ENCODE measurements around the gene DDA1. TPM values are rescaled to one million over a fixed set of nuclear protein-coding genes. Genes with fewer than 3 reads are reported as not detected.

Gene DDA1
- total and polyA plus RNA-seq, 12 donors, result 6.8 to 71.4 (median 41.5) TPM

DNA sequence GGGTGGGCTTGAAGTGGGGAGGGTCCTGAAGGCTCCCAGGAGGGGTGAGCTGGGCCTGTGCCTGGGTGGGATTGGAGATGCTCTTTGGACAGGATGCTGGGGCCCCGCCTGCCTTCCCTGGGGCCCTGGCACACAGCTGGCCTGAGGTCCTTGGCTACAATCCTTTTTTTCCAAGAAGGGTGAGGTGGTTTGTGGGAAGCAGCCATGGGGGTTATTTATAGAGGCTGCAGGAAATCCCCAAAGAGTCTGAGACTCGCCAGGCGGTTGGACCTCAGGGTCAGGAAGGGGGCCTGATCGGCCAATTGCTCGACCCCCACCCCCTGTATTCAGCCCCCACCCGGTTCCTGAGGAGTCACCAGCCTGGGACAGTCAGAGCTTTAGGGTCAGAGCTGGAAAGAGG, 38.0 kb downstream of the DDA1 start:
- WGBS, 4 donors, result 10 to 18% (median 14%) methylated on average over 6 of the region's 6 CpGs
- no peaks in the 10 kb centered on the region for H3K9me3 ChIP-seq (replicated peaks in 1 of 3)
- no peaks in the 10 kb centered on the region for H3K27me3 ChIP-seq
- peak in 3 of 7 donors; percentile 40 to 75 (median 57) for DNase-seq
- H3K27ac ChIP-seq, result peak overlapping the region in 2 of 5 donors; percentile 57 to 58
- H3K4me3 ChIP-seq, result no peak overlapping the region
- intact Hi-C loops (cut with DNase I), result loop anchor here in 1 of 2 donors (5.0 kb wide), 1 partner anchor 40 kb away; no protein-coding TSS in a partner anchor
- H3K4me1 ChIP-seq (replicated peaks in 1 of 2), result peaks cover 0 to 26% of the 10 kb centered on the region in 2 donors
- no peaks in the 10 kb centered on the region for H3K36me3 ChIP-seq (replicated peaks in 1 of 2)
- no peak for TF ChIP-seq POLR2A (IDR thresholded peaks at IDR 0.05)
- TF ChIP-seq, protein P1, sequence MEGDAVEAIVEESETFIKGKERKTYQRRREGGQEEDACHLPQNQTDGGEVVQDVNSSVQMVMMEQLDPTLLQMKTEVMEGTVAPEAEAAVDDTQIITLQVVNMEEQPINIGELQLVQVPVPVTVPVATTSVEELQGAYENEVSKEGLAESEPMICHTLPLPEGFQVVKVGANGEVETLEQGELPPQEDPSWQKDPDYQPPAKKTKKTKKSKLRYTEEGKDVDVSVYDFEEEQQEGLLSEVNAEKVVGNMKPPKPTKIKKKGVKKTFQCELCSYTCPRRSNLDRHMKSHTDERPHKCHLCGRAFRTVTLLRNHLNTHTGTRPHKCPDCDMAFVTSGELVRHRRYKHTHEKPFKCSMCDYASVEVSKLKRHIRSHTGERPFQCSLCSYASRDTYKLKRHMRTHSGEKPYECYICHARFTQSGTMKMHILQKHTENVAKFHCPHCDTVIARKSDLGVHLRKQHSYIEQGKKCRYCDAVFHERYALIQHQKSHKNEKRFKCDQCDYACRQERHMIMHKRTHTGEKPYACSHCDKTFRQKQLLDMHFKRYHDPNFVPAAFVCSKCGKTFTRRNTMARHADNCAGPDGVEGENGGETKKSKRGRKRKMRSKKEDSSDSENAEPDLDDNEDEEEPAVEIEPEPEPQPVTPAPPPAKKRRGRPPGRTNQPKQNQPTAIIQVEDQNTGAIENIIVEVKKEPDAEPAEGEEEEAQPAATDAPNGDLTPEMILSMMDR (IDR thresholded peaks at IDR 0.05), result no peak

DNA sequence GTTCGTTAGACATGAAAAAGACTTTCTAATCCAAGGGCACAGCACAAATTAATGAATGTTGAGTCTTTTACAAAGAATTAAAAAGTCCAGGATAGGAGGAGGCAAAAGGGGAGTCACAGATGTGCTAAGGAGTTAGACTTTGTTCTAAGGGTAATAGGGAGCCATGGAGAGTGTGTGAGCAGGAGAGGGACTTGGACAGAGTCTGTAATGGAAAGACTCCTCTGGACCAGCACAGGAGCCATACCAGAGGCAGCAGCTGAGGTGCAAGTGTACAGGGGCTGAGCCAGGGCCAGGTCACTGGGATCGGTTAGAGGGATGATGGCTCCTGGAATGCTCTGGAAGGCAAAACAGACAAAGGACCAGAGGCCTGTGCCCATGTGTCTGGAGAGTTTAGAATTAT, 38.5 kb downstream of the DDA1 start:
- 56 to 72% (median 58%) methylated on average over 2 of the region's 2 CpGs for WGBS, 4 donors
- H3K36me3 ChIP-seq (replicated peaks in 1 of 2), result no peaks in the 10 kb centered on the region
- H3K9me3 ChIP-seq (replicated peaks in 1 of 3), result no peaks in the 10 kb centered on the region
- no peak for DNase-seq
- peaks cover 0 to 26% of the 10 kb centered on the region in 2 donors for H3K4me1 ChIP-seq (replicated peaks in 1 of 2)
- H3K27ac ChIP-seq, result peak overlapping the region in 2 of 5 donors; percentile 57 to 58
- intact Hi-C loops (cut with DNase I), result loop anchor here in 1 of 2 donors (5.0 kb wide), 1 partner anchor 39 kb away; no protein-coding TSS in a partner anchor
- no peak overlapping the region for H3K4me3 ChIP-seq
- TF ChIP-seq, protein P1 (IDR thresholded peaks at IDR 0.05), result no peak
- TF ChIP-seq POLR2A (IDR thresholded peaks at IDR 0.05), result no peak
- H3K27me3 ChIP-seq, result no peaks in the 10 kb centered on the region

DNA sequence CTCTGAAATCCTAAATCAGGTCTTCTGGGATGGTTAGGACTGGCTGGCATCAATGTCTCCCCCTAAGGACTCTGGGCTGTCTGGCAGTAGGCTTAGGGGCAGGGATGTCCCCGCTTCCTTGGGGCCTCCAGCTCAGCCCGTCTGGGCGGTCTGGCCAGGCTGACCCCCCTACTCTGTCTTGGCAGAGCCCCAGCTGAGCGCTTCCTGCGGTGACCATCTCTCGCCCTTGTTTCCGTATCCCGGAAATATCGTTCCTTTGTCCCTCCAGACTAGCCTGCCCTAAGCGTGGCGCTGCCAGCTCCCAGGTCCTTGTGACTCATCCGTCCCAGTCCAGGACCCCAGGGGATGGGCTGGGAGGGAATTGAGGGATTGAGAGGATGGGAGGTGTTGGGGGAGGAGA, 39.3 kb downstream of the DDA1 start:
- Histone ChIP-seq H3K4me3 (peak overlapping the region in 1 of 4 donors; percentile 25), H3K36me3 (replicated peaks in 1 of 2) (no peaks in the 10 kb centered on the region), H3K9me3 (replicated peaks in 1 of 3) (no peaks in the 10 kb centered on the region), H3K27ac (peak overlapping the region in 2 of 5 donors; percentile 17 to 58), H3K4me1 (replicated peaks in 1 of 2) (peaks cover 0 to 26% of the 10 kb centered on the region in 2 donors), H3K27me3 (no peaks in the 10 kb centered on the region)
- TF ChIP-seq, protein P1 (IDR thresholded peaks at IDR 0.05), result no peak
- TF ChIP-seq POLR2A (IDR thresholded peaks at IDR 0.05), result no peak
- intact Hi-C loops (cut with DNase I), result loop anchor here in 1 of 2 donors (5.0 kb wide), 1 partner anchor 39 kb away; no protein-coding TSS in a partner anchor
- DNase-seq, result peak; percentile 50 to 85 (median 71)
- 0 to 4% (median 0%) methylated on average over 5 to 12 of the region's 12 CpGs for WGBS, 4 donors

DNA sequence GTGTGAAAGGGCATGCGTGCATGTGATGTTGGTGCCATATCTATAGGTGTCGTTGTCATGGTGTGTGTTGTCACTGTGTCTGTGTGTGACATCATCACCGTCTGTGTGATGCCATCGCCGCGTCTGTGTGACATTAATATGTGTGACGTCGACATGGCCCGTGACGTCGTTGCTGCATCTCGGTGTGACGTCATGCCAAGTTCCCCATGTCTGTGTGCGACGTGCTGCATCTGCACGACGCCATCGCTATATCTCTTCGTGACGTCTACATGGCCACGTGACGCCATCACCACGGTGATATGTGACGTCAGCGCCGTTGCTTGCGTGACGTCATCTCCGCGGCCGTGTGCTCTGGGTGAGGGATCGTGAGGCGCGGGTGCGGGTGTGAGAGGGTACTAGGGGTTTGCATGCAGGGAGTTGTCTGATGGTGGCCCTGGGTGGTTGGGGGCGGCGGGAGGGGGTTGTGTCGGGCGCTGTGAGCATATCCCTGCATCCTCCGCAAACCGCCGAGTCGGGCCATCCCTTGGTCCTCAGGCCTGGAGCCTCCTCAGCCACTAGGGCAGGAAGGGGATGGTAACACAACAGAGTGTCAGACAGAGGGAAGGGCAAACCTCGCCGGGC, 42.6 kb downstream of the DDA1 start:
- no peak overlapping the region for H3K4me3 ChIP-seq
- no peaks in the 10 kb centered on the region for H3K36me3 ChIP-seq (replicated peaks in 1 of 2)
- H3K4me1 ChIP-seq (replicated peaks in 1 of 2), result peaks cover 0 to 21% of the 10 kb centered on the region in 2 donors
- no peak overlapping the region for H3K27ac ChIP-seq
- H3K27me3 ChIP-seq, result no peaks in the 10 kb centered on the region
- no peaks in the 10 kb centered on the region for H3K9me3 ChIP-seq (replicated peaks in 1 of 3)
- intact Hi-C loops (cut with DNase I), result no loop called here
- peak in 1 of 7 donors; percentile 51 for DNase-seq
- WGBS, 4 donors, result 83 to 89% (median 84%) methylated on average over 37 to 45 of the region's 45 CpGs
- TF ChIP-seq, protein P1 (IDR thresholded peaks at IDR 0.05), result no peak
- no peak for TF ChIP-seq POLR2A (IDR thresholded peaks at IDR 0.05)

Measured in adrenal gland (tissue), 12 donors.